T47D (cell line): ENCODE results near the gene TSPAN18.
"Not testable (repeated sequence)": the region's sequence is repeated elsewhere in the genome, so short reads cannot be mapped to it uniquely, and the experiment has no call there.

ENCODE experiments used
- DNase-seq, 2 experiments: peaks; one replicate each; pipeline versions ENCODE4 v3.0.0 to v3.0.0-alpha.2; 2011 to 2012; ENCODE audit warnings: low read depth in 1 of 2, low spot score in 1 of 2
- JUND ChIP-seq: IDR thresholded peaks from 2 replicates; pipeline ENCODE4 v1.6.1; 2012; ENCODE audit warnings: low read depth
- in situ Hi-C: cut with HindIII; loops from 2 replicates; pipeline ENCODE4 v1.10.0; 2016; ENCODE audit warnings: low sequenced_read_pairs, low pct_unique_long_range_greater_than_20kb

The TSPAN18 gene

DNA sequence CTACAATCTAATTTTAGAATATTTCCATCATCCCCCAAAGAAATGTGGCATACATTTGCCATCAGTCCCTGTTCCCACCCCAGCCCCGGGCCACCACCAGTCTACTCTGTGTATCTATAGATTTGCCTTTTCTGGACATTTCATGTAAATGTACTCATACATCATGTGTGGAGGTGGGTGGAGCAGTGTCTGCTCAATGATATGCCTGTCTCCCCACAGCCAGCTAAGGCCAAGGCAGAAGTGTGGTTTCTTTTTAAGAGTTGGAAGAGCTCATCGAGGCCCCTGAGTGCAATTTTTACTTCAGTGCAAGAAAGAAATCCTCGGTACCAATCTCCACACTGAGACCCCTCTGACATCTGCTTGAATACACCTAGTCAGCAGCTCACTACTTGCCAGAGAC is 143.4 kb downstream of the TSPAN18 start:
- no peak for DNase-seq
- in situ Hi-C loops, result no loop called here
- TF ChIP-seq JUND, result no peak

DNA sequence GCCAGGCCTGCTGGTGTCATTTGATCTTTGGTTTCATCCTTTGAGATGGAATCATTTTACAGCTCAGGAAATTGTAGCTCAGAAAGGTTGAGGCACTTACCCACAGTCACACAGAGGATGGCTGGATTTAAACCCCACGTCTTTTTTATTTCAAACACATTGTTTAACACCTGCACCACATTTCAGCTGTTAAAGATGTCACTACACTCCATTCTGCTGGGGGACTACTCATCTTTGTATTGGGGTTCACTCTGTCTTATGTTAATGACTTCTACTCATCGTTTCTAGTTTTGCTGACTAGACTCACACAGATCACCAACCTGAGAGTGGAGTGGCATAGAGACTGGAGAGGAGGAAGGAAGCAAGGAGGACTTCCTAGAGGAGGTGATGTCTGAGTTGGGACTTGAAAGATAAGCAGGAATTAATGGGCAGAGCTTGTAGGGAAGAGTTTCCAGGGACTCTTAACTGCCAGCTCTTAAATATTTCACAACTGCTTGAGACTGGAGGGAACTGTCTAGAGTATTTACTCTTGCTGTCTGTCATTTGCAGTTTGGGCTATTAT is 143.9 kb downstream of the TSPAN18 start:
- DNase-seq, result no peak
- TF ChIP-seq JUND, result no peak
- in situ Hi-C loops, result no loop called here

DNA sequence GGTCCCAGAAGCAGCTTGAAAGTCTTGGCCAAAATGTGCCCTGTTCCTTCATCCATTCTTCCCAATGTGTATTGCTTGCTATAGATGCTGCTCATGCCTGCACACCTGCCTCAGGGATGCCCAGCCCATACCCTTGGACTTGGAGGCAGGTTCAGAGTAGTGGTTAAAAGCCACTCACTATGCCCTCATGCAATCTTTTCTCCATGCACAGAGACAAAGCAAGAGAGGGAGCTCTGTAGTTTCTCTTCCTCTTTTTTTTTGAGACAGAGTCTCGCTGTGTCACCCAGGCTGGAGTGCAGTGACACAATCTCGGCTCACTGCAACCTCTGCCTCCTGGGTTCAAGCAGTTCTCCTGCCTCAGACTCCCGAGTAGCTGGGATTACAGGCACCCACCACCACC is 144.9 kb downstream of the TSPAN18 start:
- DNase-seq, in situ Hi-C loops: not testable (repeated sequence)

DNA sequence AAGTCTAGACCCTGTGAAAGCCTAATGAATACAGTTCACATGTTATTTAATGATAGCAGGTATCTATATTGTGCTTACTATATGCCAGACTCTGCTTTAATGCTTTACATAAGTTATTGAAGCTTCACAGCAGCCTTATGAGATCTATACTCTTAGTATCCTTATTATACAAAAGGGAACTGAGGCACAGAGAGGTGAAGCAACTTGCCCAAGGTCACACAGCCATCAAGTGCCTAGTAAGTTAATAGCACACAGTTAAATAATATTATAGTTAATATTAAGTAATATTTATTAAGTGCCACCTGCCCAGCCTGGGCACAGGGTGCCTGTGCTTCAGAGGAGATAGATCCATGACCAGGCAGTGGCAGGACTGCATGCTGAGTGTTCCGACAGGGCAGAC is 145.8 kb downstream of the TSPAN18 start:
- no peak for TF ChIP-seq JUND
- no peak for DNase-seq
- in situ Hi-C loops, result no loop called here

DNA sequence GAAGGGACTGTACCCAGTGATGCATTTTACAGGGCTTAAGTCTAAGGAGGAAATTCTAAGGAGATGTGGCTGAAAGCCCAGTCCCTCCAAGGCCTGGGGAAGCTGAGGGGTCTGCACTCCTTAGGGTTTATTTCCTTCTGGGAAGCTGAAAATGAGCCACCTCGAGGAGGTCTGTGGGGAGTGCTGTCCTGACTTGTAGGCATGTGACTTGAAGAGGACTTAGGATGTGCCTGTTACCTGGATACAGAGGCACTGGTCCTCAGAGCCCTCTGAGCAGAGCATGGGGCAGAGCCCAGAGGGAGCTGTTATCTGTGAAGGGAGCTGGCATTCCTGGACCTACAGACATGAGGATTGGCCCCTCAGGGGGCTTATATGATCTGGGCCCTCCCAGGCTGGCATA is 146.8 kb downstream of the TSPAN18 start:
- no peak for DNase-seq
- in situ Hi-C loops, result no loop called here
- TF ChIP-seq JUND, result no peak

DNA sequence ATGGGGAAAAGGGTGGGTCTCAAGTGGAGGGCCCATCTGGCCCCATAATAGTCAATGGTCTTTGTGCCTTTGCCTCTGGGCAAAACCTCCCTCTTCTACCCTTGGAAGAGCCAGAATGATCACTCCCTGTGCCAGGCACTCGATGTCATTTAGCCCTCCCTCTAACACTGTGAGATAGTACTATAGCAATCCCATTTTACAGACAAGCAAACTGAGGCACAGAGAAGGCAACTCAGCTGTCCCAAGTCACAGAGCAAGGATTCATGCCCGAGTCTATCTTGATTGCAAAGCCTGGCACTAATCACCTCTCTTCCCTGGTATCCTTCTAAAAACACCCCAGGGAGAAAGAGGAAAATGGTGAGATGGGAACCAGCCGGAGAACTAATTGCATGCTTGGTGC is 147.5 kb downstream of the TSPAN18 start:
- no peak for TF ChIP-seq JUND
- in situ Hi-C loops, result no loop called here
- no peak for DNase-seq

DNA sequence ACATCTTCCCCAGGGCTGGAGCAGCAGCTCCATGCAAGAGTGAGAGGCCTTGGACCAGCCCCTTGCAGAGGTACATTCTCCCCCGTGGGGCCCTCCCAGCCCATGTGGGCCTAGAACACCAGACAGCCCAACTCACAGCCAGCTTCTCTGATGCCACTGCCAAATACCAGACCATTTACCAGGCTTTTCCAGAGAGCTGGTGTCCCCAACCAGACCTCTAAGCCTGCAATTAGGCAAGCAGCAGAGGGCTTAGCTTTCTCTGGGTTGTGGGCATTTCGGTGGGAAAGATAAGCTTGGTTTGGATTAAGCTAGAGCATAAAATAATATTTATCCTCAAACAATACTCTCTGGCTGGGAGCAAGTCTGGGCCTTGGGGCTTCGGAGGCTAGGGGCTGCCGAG is 148.3 kb downstream of the TSPAN18 start:
- no peak for TF ChIP-seq JUND
- in situ Hi-C loops, result no loop called here
- no peak for DNase-seq

DNA sequence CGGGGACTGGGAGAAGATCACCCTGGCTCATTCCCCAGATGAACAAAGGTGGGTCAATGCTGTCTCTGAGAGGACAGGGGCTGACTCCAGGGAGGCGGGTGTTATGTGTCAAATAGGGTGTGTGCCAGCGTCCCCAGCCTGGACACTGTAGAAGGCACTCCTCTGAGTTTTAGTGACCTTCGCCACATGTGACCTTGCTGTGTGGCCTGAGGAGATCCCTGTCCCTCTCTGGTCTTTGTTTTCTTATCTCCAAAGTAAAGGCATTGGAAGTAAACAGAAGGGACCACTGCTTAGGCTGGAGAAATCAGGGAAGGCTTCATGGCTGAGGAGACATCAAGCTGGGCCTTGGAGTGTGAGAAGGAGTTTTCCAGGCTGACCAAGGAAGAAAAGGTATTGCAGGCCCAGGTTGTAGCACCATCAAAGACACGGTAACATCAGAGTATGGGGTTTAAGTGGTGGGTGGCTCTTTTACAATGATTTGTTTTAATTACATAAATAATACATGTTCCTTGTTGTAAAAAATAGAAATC is 149.5 kb downstream of the TSPAN18 start:
- in situ Hi-C loops, result no loop called here
- no peak for TF ChIP-seq JUND
- no peak for DNase-seq

DNA sequence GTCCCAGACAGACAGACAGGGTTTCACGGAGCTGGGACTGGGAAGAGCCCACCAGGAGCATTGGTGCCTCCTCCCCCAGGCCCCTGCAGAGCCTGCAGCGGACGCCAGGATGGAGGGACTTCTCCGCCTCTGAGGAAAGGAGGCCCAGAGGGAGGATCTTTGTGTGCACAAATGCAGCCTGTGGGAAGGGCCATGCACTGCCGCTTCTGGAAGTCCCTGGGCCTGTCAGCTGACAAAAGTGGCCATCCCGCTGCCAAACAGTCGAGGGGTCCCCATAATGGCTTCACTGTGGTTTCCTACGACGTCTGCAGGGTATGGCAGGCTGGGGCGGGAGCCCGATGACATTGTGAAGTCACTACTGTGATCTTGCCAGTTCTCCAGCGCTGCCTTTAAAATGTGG is 150.1 kb downstream of the TSPAN18 start:
- no peak for DNase-seq
- in situ Hi-C loops, result no loop called here
- no peak for TF ChIP-seq JUND

DNA sequence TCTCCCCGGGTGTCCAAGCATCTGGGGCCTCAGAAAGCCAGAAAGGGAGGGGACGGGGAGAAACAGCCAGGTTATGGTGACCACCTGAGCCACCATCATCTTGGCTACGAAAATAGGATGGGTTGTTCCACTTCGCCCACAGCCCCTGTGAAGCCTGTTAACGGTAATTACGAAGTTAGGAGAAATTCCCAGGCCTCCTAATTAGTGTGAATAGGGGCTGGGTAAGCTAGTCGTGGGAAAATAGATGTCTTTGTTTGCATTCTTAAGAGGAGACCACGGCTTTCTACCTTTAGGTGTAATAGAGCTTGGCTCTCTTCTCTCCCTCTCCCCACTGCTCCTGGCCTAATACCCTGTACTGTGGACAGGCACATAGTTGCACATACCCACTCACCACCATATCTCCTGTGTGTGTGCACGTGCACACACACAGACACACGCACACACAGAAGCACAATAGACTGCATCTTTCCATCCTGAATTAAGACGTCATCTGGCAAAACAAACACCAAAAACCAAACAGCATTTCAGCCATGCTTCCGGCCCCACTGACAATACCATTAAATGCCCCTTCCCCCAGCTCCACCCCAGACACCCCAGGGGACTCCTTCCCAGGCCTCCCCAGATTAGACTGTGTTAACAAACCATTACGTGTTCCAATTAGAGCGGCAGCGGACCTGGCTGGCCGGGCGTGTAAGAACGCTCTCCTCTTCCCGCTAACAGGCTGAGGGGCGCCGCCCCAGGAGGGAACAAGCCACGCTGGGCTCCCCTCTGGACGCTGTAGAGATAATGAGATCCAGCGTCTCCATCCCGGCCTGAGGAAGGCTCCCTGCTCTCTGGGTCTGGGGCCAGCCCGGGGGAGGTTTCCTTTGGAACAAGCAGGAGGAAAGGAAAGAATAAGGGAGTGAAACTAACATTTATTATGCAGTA is 151.1 kb downstream of the TSPAN18 start:
- in situ Hi-C loops, result no loop called here
- no peak for TF ChIP-seq JUND
- no peak for DNase-seq

DNA sequence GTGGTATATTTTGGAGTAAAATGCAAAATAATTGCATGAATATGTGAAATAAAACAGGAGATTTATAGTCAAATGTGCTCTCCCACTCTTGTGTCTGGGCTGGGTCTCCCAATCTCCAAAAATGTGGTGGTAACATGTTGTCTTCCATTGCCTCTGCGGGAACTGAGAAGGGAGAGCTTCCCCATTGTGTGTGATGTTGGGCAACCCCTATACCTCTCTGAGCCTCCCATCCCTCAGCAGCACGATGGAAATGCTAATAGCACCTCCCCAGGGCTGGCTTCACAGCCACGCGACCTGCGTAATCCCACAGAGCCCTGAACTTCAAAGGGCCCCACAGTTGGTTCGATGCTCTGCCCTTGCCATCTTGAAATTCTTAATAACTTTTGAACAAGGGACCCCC is 151.9 kb downstream of the TSPAN18 start:
- no peak for DNase-seq
- in situ Hi-C loops, result no loop called here
- no peak for TF ChIP-seq JUND

DNA sequence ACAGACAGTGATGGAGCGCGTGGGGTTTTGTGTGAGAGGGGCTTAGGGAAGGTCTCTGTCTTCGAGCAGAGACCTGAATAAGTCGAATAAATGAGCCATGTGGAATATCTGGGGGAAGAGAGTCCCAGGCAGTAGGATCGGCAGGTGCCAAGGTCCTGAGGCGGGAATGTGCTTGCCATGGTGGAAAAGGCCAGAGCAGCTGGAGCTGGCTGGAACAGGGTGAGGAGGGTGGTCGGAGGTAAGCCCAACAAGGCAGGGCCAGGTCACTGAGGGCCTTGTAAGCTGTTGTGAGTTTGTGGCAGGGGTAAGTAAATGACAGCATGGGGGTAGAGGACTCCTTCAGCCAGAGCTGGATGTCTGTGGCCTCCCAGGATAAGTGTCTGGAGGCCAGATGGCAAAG is 152.7 kb downstream of the TSPAN18 start:
- in situ Hi-C loops, result no loop called here
- TF ChIP-seq JUND, result no peak
- no peak for DNase-seq

DNA sequence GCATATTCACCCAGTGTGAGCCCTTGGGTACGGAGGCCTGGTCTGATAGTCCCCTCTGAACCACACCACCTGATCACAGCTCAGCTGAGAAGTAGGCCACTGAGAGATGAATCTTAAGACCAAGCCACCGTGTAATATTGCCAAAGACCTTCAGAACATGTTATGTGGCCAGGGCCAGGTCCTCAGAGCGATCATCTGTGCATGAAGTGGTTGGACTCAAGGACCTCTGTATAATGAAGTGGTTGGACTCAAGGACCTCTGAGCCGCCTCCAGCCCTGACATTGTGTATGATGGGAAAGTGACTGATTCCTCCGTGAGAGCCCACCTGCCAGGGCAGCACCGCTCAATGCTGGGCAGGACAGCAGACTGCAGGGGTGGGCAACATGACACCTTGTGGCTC is 153.7 kb downstream of the TSPAN18 start:
- TF ChIP-seq JUND, result no peak
- DNase-seq, result no peak
- in situ Hi-C loops, result no loop called here
